HG02623 (cell line): ENCODE measurements around the gene ESRRB.

ENCODE experiments used
- ATAC-seq: cut with Tn5 transposase; IDR thresholded peaks from one replicate; pipeline ENCODE4 v1.9.1; 2021; ENCODE audit warnings: moderate library complexity; ENCODE audit not compliant: unreplicated experiment

The ESRRB gene

GRCh38 chr14:76439237-76439775 lies 63.4 kb downstream of the ESRRB start:
- ATAC-seq = no peak

DNA sequence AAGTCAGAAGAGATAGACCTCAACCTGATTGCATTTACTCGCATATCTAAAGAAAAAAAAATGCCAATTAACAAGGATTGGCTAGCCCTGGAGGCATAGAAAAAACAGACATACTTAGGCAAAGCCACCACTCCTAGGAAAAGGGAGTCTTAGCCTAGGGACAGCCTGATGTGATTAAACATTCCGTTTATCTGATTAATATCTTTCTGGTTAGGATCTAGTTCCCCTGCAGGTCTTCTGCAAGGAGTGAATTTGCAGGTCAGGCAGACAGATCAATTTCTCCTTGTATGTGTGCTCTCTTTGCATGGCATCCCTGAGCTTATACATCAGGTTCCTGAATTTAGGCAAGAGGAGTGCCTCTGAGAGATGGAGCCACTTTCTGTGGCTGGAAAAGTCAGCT lies 70.5 kb downstream of the ESRRB start:
- no peak for ATAC-seq

- no peak for ATAC-seq
Observed at GRCh38 chr14:76446921-76447320, 71.0 kb downstream of the ESRRB start.

GRCh38 chr14:76450476-76450875 lies 74.5 kb downstream of the ESRRB start:
- no peak for ATAC-seq

DNA sequence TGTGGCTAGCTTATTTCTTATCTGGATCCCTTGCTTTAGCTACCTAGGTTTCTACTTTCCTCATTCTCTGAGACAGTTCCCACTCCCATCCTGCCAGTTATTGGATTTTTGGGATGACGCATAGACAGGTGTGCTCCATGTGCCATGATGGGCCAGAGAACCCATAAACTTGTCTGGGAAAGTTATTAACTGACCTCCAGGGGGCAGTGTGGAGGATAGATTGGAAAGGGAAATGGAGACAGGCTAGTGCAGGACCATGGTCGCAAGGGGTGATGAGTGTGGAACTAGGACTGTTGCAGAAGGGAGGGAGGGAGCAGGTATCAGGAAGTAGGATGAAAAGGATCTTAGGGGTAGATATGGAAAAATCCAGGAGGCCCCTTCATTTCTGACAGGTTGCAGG lies 80.3 kb downstream of the ESRRB start:
- no peak for ATAC-seq

DNA sequence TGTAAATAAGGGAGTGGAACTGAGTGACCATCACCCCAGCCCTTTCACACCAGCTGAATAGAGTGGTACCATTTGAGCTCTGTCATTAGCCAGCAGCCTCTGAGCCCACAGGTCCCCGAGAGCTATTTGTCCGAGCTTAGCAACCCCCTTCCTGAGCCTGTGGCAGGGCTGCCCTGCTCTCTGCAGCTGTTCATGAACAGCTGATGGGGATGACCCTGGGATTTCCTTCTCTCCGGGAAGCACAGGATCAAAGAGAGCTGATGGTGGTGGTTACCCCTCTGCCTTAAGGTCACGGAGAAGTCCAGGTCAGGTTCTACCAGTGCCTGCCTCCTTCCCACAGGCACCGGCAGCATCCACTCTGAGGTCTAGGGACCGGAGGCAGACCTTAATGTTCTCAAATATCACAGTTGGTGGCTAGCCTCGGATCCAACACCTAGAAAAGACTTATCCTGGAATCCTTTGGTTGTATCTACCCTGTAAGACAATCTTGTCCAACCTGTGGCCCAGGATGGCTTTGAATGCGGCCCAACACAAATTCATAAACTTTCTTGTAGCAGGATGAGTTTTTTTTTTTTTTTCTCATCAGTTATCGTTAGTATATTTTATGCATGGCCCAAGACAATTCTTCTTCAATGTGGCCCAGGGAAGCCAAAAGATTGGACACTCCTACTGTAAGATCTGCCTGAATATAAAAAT lies 81.1 kb downstream of the ESRRB start:
- no peak for ATAC-seq

DNA sequence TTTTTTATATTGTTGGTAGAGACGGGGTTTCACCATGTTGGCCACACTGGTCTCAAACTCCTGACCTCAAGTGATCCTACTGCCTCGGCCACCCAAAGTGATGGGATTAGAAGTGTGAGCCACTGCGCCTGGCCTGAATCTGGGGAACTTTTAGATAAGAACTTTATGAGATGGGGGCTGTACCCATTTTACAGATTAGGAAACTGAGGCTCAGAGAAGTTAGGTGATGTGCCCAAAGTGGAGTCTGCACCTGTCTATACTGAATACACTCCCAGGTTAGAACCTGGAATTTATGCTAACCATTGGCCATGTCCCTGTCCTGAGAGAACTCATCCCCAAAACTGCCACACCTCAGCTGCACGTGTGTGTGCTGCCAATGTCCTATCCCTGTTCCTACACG lies 81.9 kb downstream of the ESRRB start:
- ATAC-seq = no peak

DNA sequence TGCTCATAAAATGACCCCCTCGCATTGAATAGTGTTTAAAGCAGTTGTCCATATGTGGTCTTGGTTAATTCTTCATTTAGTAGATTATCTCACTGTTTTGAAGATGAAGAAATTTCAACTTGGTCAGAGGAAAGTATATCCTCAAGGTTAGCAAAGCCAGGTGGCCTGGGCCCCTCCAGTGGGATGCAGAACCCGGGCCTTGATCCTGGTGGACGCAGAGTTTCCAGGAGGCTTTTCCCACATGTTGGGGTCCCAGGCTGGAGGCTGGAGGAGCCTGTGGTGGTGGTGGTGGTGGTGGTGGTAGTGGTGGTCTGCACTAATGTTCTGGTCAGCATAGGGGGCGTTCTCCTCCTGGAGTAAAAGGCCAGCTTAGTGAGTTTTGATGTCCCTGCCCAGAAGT lies 85.9 kb downstream of the ESRRB start:
- no peak for ATAC-seq

DNA sequence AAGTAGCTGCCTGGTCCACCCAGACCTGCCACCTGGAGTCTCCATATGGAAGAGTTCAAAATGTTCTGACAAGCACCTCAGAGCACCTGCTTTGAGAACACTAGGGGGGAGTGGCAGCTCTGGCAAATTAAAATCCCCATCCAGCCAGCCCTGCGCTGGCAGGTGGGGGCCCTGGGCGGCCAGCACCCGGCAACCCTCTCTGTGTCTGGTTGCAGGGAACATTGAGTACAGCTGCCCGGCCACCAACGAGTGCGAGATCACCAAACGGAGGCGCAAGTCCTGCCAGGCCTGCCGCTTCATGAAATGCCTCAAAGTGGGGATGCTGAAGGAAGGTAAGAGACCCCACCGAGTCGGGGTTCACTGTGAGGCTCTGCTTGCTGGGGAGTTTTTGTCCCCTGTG lies 86.4 kb downstream of the ESRRB start:
- no peak for ATAC-seq

- ATAC-seq = no peak
Observed at GRCh38 chr14:76463105-76463504, 87.2 kb downstream of the ESRRB start.

- no peak for ATAC-seq
Observed at GRCh38 chr14:76464856-76465255, 88.9 kb downstream of the ESRRB start.

GRCh38 chr14:76465664-76466063 lies 89.7 kb downstream of the ESRRB start:
- ATAC-seq = no peak

- no peak for ATAC-seq
Observed at GRCh38 chr14:76467711-76468155, 91.8 kb downstream of the ESRRB start.

- ATAC-seq = no peak
Observed at GRCh38 chr14:76472199-76472723, 96.3 kb downstream of the ESRRB start.

DNA sequence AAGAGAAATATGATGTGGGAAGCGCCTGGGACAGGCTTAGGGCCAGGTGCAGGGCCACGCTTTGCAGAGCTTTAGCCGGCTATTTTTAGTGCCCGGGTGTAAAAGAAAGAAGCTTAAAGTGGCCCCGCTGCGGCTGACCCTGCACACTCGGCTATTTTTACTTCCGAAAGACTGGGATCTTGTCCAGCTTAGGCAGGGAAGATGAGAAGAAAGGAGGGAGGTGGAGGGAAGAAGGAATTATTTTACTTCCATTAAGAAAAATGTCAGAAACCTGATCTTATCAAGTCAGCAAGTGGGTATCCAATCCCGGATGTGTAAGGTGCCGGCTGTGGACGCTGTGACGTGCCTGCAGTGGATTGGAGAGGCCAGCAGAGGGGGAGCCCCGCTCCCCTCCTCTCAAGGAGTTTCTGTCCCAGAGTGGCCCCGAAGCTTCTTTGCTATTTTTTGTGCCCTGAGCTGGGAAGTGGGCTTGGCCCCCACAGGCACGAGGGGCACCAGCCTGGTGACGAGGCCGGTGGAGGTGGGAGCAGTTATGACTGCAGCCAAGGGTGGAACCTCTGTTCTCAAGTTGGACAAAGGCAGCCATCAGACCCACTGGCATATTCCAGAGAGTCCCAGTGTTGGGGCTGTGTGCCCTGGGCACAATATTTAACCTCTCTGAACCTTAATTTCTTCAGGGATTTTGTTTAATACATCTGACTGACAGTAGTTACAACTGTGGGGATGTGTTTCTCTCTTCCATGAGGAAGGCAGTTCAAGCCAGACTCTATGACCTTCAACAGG lies 97.7 kb downstream of the ESRRB start:
- no peak for ATAC-seq

DNA sequence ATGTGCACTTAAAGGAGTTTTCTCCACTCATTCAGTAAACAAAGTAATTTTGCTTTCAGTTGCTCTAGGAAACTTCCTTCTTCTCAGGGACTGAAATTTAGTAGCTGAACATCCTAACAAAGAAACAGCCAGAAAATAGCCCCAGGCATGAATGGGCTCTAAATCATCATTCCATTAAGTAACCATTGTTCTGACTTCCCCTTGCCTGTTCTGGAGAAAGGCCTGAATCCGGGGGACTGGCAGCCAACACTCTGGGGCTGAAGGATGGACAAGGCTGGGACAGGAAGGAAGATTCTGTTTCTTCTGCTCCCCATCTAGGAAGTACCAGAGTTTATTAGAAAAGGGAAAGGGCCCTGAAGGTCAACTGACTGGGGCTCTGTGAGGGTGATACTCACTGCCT lies 104.5 kb downstream of the ESRRB start:
- no peak for ATAC-seq

GRCh38 chr14:76484355-76484754 lies 108.4 kb downstream of the ESRRB start:
- ATAC-seq = no peak

DNA sequence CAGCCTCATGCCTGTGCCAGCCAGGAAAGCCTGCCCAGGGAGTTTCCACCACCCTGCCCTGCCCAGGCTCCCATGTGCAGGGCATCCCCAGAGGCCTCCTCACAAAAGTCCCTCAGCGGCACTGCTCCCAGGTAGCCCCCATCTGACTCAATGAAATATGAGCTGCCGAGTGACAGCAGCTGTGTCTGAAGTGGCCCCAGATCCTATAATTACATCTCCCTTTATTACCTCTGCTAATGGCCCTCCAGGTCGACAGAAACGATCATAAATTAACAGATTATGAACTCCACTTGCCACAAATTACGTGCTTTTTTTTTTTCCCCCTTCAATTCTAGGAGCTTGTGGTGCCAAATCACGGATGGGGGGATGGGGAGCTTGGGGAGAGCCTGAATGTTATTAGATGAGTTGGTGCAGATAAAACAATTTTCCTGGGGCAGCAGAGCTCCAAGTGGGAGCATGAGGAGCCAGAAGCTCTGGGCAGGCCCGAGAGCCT lies 110.4 kb downstream of the ESRRB start:
- no peak for ATAC-seq

DNA sequence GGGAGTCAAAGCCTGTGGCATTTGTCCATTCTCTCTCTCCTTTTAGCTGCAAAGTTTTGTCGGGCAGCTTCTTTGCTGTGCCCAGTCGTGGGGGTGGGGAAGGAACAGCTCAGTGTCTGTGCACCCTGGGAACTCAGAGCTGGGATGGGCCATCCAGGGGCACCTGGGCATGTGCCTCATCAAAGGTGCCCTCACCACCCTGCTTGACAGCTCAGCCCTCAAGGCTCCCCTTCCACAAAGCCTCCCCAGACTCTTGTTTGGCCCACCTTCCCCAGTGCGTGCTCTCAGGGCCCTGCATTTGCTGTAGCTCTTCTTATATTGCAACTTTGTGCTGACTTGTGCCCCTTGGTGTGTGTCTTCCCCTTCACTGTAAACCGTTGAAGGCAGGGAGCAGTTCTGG lies 112.6 kb downstream of the ESRRB start:
- no peak for ATAC-seq

DNA sequence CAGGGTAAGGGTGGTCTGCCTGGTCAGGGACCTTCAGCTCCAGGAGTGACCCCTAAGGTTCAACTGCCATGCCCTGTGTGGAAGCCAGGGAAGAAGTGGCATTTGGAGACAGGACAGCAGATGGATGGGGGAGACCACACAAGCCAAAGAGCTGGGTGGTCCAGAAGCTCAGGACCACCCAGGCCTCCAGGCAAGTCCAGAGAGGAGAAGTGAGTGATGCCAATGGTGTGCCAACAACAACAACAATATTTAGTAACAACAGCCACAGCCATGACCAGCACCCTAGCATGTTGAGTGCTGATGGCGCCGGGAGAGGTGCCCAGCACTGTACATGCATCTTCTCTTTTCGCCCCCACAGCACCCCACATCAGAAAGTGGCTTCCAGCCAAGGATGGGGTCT lies 113.7 kb downstream of the ESRRB start:
- ATAC-seq = no peak

- no peak for ATAC-seq
Observed at GRCh38 chr14:76490111-76490510, 114.2 kb downstream of the ESRRB start.

- no peak for ATAC-seq
Observed at GRCh38 chr14:76490735-76491134, 114.8 kb downstream of the ESRRB start.
